Sigmoid colon (tissue), 7 donors: ENCODE data around the gene TUBA4B. TPM values are rescaled to one million over a fixed set of nuclear protein-coding genes. Genes with fewer than 3 reads are reported as not detected.
"Not testable (repeated sequence)": the region's sequence is repeated elsewhere in the genome, so short reads cannot be mapped to it uniquely, and the experiment has no call there.

Experiments
- DNase-seq: peaks from one replicate; pipeline ENCODE4 v3.0.0-alpha.2; 2019
- H3K27ac ChIP-seq, 4 donors: fragments of 200-600 bp; sonication (generic); one replicate each; pipeline ENCODE4 v1.5.1; 2016 to 2019; ENCODE audit warnings: mild to moderate bottlenecking in 1 of 4
- H3K27me3 ChIP-seq, 3 donors: fragments of 200-600 bp; sonication (generic); one replicate each; pipeline ENCODE4 v1.5.1; 2019; ENCODE audit warnings: mild to moderate bottlenecking in 1 of 3
- H3K36me3 ChIP-seq, 4 donors: fragments of 200-600 bp; sonication (generic); one replicate each; pipeline ENCODE4 v1.5.1; 2016 to 2019
- H3K4me1 ChIP-seq, 4 donors: fragments of 200-600 bp; sonication (generic); one replicate each; pipeline ENCODE4 v1.5.1; 2017 to 2019
- H3K4me3 ChIP-seq, 4 donors: fragments of 200-600 bp; sonication (generic); one replicate each; pipeline ENCODE4 v1.5.1; 2017 to 2019; ENCODE audit warnings: mild to moderate bottlenecking in 2 of 4, moderate library complexity in 1 of 4
- H3K9me3 ChIP-seq, 4 donors: fragments of 200-600 bp in 3 of 4; sonication (generic) in 3 of 4; one replicate each; pipeline versions ENCODE4 v1.5.1 to v1.6.1; 2013 to 2019
- CTCF ChIP-seq, 4 experiments: fragments of 450-650 bp in 3 of 4; fragments of 200-600 bp in 1 of 4; IDR thresholded peaks; one replicate each; pipeline ENCODE4 v1.5.1; 2016 to 2019; ENCODE audit warnings: antibody characterized with exemption in 4 of 4, mild to moderate bottlenecking in 3 of 4, moderate library complexity in 2 of 4
- EP300 ChIP-seq, 4 donors: sonication (generic); formaldehyde crosslinking; IDR thresholded peaks; one replicate each; pipeline ENCODE4 v1.6.1; 2017; ENCODE audit warnings: antibody characterized with exemption in 4 of 4
- POLR2A ChIP-seq, 2 donors: fragments of 450-650 bp; IDR thresholded peaks; one replicate each; pipeline ENCODE4 v1.6.1; 2016; ENCODE audit warnings: antibody characterized with exemption in 2 of 2, mild to moderate bottlenecking in 2 of 2, moderate library complexity in 2 of 2
- POLR2AphosphoS5 ChIP-seq, 4 donors: sonication (generic); formaldehyde crosslinking; IDR thresholded peaks; one replicate each; pipeline ENCODE4 v1.6.1; 2017; ENCODE audit warnings: antibody characterized with exemption in 4 of 4
- WGBS, 2 donors: extraction: QIAGEN DNeasy Blood & Tissue Kit; methylation state at CpG; one replicate each; pipeline ENCODE4 v1.1.7; 2013; 5-methylcytosine and 5-hydroxymethylcytosine counted together
- intact Hi-C: fragments of 100-400 bp; cut with DNase I; formaldehyde crosslinking; loops from one replicate; pipeline ENCODE4 v1.15.1; 2023
- polyA plus RNA-seq, 3 donors: library from polyadenylated mRNA; stranded (reverse); fragments of 200-250 nt; gene quantifications; one replicate each; pipeline ENCODE4 v1.2.3, GENCODE V29; 2013
- total RNA-seq, 4 donors: library from RNA; depleted of rRNA; stranded (reverse); fragments of >200 nt; gene quantifications; one replicate each; pipeline ENCODE4 v1.1.0, GENCODE V29; 2016
- donor health status: healthy with polysubstance abuse.
- donor health status: Bipolar disorder and iron deficiency.
- donor health status: healthy.

The TUBA4B gene
- total and polyA plus RNA-seq, 7 donors, result not detected

DNA sequence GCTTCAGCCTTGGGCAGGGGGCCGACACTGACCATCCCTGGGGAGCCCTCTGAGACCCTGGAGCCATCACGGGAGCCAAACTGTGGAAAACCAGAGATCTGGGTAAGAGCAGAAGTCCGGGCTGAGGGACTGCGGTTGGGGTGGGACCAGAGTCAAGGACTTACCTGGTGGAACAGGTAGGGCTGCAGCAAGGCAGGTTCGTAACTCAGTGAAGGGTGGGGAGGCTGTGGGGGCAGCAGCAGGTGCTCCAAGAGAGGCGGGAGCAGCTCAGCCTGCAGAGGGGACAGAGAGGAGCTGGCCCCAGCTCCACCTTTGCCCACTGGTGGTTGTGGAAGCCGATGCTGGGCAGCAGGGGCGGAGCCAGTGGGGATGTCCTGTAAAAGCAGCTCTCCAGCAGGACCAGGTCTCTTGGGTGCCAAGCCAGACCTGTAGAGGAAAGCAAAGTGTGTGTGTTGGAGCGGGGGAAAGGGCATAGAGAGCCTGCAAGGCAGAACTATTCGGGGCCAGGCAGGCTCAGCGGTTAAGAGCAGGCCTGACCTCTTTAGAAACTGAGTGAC is 49.4 kb downstream of the TUBA4B start:
- Histone ChIP-seq H3K9me3 (no peaks in the 10 kb centered on the region), H3K36me3 (no peaks in the 10 kb centered on the region), H3K4me1 (no peaks in the 10 kb centered on the region), H3K27ac (no peak overlapping the region), H3K4me3 (no peak overlapping the region), H3K27me3 (peaks cover 0 to 39% (median 8%) of the 10 kb centered on the region in 3 donors)
- DNase-seq, result no peak
- 54 to 69% methylated on average over 11 of the region's 11 CpGs for WGBS, 2 donors
- TF ChIP-seq POLR2A (IDR thresholded peaks at IDR 0.05) (no peak), POLR2AphosphoS5 (IDR thresholded peaks at IDR 0.05) (no peak), EP300 (IDR thresholded peaks at IDR 0.05) (no peak), CTCF (IDR thresholded peaks at IDR 0.05) (no peak)
- intact Hi-C loops, result loop anchor here (5.0 kb wide), 1 partner anchor 35 kb away; no protein-coding TSS in a partner anchor

GRCh38 chr2:219304223-219304622 is 51.2 kb downstream of the TUBA4B start:
- Histone ChIP-seq H3K9me3 (no peaks in the 10 kb centered on the region), H3K4me3 (no peak overlapping the region), H3K4me1 (peaks cover 0 to 10% (median 5%) of the 10 kb centered on the region in 4 donors), H3K36me3 (no peaks in the 10 kb centered on the region), H3K27ac (no peak overlapping the region), H3K27me3 (peaks cover 9 to 56% (median 24%) of the 10 kb centered on the region in 3 donors)
- WGBS, 2 donors, result 57% methylated on average over 2 of the region's 2 CpGs
- TF ChIP-seq CTCF (IDR thresholded peaks at IDR 0.05), result no peak
- TF ChIP-seq EP300 (IDR thresholded peaks at IDR 0.05), result no peak
- TF ChIP-seq POLR2A (IDR thresholded peaks at IDR 0.05), result no peak
- no peak for TF ChIP-seq POLR2AphosphoS5 (IDR thresholded peaks at IDR 0.05)
- intact Hi-C loops, result loop anchor here (5.0 kb wide), 1 partner anchor 37 kb away; no protein-coding TSS in a partner anchor
- DNase-seq, result no peak

GRCh38 chr2:219306047-219306446 is 53.0 kb downstream of the TUBA4B start:
- no peak overlapping the region for H3K4me3 ChIP-seq
- peaks cover 11 to 67% (median 29%) of the 10 kb centered on the region in 3 donors for H3K27me3 ChIP-seq
- DNase-seq, result no peak
- no peaks in the 10 kb centered on the region for H3K9me3 ChIP-seq
- H3K36me3 ChIP-seq, result no peaks in the 10 kb centered on the region
- H3K4me1 ChIP-seq, result peaks cover 0 to 10% (median 5%) of the 10 kb centered on the region in 4 donors
- no peak overlapping the region for H3K27ac ChIP-seq
- 77 to 88% methylated on average over 1 of the region's 1 CpG for WGBS, 2 donors
- intact Hi-C loops, result no loop called here
- no peak for TF ChIP-seq EP300 (IDR thresholded peaks at IDR 0.05)
- no peak for TF ChIP-seq POLR2A (IDR thresholded peaks at IDR 0.05)
- no peak for TF ChIP-seq POLR2AphosphoS5 (IDR thresholded peaks at IDR 0.05)

DNA sequence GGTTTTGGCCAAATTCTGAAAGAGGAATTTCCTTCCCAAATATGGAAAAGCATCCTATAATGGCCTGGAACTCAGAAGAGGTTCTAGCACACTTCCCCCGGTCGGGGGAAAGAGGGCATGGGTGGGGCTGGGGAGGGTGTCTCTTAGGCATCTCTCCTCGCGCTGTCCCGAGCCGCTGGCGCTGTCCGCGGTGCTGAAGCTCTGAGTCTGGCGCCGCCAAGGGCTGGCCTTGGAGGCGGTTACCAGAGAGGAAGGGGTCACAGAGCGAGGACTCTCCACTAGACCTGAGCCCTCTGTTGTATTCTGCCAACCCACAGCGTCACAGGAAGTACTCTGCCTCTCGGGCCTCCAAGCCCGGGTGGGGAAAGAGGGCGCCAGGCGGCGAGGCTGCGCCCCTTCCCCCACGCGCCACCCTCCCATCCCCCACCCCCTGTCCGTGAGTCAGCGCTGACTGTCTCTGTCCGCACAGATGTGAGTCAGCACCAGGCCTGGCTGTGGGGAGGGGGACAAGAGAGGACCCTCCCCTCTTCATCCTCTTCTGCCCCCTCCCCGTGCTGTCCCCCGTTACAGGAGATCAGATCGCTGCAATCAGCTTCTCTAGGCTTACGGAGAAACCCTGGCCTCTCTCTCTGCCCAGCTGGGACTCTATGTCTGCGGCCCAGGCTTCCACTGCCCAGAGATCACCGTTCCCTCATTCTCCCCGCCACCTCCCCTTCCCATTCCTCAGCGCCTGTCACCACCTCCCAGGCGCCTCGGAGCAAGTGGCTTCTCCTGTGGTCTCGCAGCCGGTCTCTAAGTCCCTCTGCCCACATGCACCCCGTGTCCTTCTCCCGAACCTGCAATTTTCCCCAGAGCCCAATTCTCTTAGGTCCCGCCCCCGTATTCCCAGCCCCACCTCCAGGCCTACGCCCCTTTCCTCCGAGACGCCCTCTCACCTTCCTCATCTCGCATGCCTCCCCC is 55.4 kb downstream of the TUBA4B start:
- Histone ChIP-seq H3K9me3 (no peaks in the 10 kb centered on the region), H3K4me3 (no peak overlapping the region), H3K36me3 (no peaks in the 10 kb centered on the region), H3K27ac (no peak overlapping the region), H3K4me1 (peaks cover 0 to 10% (median 5%) of the 10 kb centered on the region in 4 donors), H3K27me3 (peaks cover 11 to 63% (median 29%) of the 10 kb centered on the region in 3 donors)
- DNase-seq, result no peak
- intact Hi-C loops, result no loop called here
- WGBS, 2 donors, result 6 to 15% methylated on average over 45 of the region's 45 CpGs
- no peak for TF ChIP-seq EP300 (IDR thresholded peaks at IDR 0.05)
- no peak for TF ChIP-seq POLR2AphosphoS5 (IDR thresholded peaks at IDR 0.05)
- no peak for TF ChIP-seq POLR2A (IDR thresholded peaks at IDR 0.05)
- TF ChIP-seq CTCF (IDR thresholded peaks at IDR 0.05), result no peak

DNA sequence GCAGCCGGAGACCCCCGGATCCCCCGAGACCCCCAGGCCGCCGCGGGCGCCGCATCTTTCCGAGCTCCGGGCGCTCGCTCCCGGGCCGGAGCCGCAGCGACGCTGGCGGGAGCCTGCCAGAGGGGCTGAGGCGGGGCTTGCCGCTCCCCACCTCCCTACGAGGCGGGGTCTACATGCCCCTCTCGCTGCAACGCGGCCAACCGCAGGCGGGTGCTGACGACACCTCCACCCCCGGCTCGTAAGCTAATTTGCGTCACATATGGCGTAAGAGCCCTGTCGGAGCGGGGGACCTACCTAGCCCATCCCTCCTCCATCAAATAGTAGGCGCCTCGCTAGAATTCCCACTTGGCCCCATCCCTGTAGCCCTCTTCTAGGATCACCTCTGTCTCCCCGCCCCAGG is 56.2 kb downstream of the TUBA4B start, which contains the start of gene PTPRN:
PTPRN (minus strand) TSS at position 124 of the 400 bp plus-strand sequence; CDS start at position 55, 69 bp downstream.
- intact Hi-C loops, result no loop called here
- WGBS, 2 donors, result 8 to 26% methylated on average over 37 of the region's 37 CpGs
- no peak for DNase-seq

GRCh38 chr2:219312683-219313263 is 59.7 kb downstream of the TUBA4B start:
- H3K36me3 ChIP-seq, H3K27ac ChIP-seq, H3K9me3 ChIP-seq, DNase-seq, H3K4me3 ChIP-seq, intact Hi-C loops: not testable (repeated sequence)
- H3K4me1 ChIP-seq, result peaks cover 0 to 10% (median 5%) of the 10 kb centered on the region in 4 donors
- H3K27me3 ChIP-seq, result peaks cover 11 to 42% (median 25%) of the 10 kb centered on the region in 3 donors
- 88 to 93% methylated on average over 49 of the region's 49 CpGs for WGBS, 2 donors

More for the DNA sequence above, 56.2 kb downstream of the TUBA4B start, which contains the start of gene PTPRN:
- Histone ChIP-seq H3K36me3 (no peaks in the 10 kb centered on the region), H3K27ac (no peak within 1 kb of the TSS), H3K27me3 (peaks cover 11 to 63% (median 29%) of the 10 kb centered on the region in 3 donors), H3K4me1 (peaks cover 0 to 10% (median 5%) of the 10 kb centered on the region in 4 donors), H3K4me3 (no peak within 1 kb of the TSS), H3K9me3 (no peaks in the 10 kb centered on the region)
- TF ChIP-seq EP300 (IDR thresholded peaks at IDR 0.05) (no peak), POLR2AphosphoS5 (IDR thresholded peaks at IDR 0.05) (no peak), CTCF (IDR thresholded peaks at IDR 0.05) (no peak), POLR2A (IDR thresholded peaks at IDR 0.05) (no peak)
